ENCODE measurements around the gene COX8A. TPM values are rescaled to one million over a fixed set of nuclear protein-coding genes. Genes with fewer than 3 reads are reported as not detected.

COX8A gene
- total and polyA plus RNA-seq, 9 of the 15 experiments (the other 6 are each of a cell fraction or from before 2014, with no cell fraction given): 274 to 1,206 (median 526) TPM

DNA sequence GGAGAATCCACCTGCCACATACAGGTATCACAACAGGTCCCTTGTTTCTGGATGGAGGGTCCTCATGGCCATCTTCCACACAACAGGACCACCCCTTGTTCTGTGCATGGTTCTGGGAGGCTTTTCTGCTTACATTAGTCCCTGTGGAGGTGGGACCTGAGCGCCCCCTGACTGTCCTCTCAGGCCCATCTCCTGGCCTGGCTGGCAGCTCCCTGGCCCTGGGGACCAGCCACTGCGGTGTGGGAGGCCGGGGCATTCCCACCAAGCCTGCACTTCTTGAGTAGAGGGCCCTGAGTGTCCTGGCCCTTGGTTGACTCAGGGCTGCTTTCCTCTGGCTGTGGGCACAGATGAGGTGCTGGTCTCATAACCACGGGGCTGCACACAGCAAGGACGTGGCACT is 5.0 kb downstream of the COX8A start:
- intact Hi-C loops (cut with micrococcal nuclease): no loop called here
- TF ChIP-seq WHSC1 (IDR thresholded peaks at IDR 0.05; ENCODE audit: low read length) (no peak), RBFOX2 (IDR thresholded peaks at IDR 0.05; ENCODE audit: low read depth, low read length) (peak; percentile 50; the same call in 1 of the 2 replicates), POLR2G (IDR thresholded peaks at IDR 0.05; ENCODE audit: low read depth, low read length) (peak; percentile 49; the same call in 1 of the 2 replicates)

GRCh38 chr11:63985812-63986155 is 11.4 kb downstream of the COX8A start:
- Histone ChIP-seq H3K27me3 (ENCODE audit: control insufficient read depth in 2 of 2, insufficient read depth in 2 of 2, low read length in 2 of 2) (no peaks in the 10 kb centered on the region), H2AFZ (ENCODE audit: low read depth, low read length) (peak overlapping the region; percentile 88), H4K20me1 (replicated peaks; ENCODE audit: control insufficient read depth, insufficient read depth, low read length) (peaks cover 13% of the 10 kb centered on the region; the same call in 1 of the 2 replicates), H3K4me2 (ENCODE audit: insufficient read depth, low read length) (peak overlapping the region; percentile 88), H3K4me1 (replicated peaks in 1 of 2; ENCODE audit: control insufficient read depth in 2 of 2, insufficient read depth in 2 of 2, low read length in 2 of 2) (peaks cover 11 to 41% of the 10 kb centered on the region in 2 experiments; a peak in 4 of 5 replicates), H3K27ac (ENCODE audit: extremely low read depth, low read depth, low read length) (peak overlapping the region; percentile 87; the same call in 2 of the 3 replicates), H3K36me3 (ENCODE audit: control insufficient read depth, insufficient read depth, low read length) (peaks cover 30% of the 10 kb centered on the region; the same call in 2 of the 3 replicates), H3K9me1 (ENCODE audit: control insufficient read depth, insufficient read depth, low read length) (no peaks in the 10 kb centered on the region), H3K79me2 (ENCODE audit: control insufficient read depth, insufficient read depth, low read length) (peaks cover 29% of the 10 kb centered on the region), H3K9ac (ENCODE audit: insufficient read depth in 1 of 2, low read depth in 2 of 2, low read length in 2 of 2) (peak overlapping the region; percentile 88 to 95), H3K4me3 (peak overlapping the region; percentile 99), H3K9me3 (replicated peaks; ENCODE audit: control insufficient read depth, insufficient read depth, low read depth, low read length) (no peaks in the 10 kb centered on the region)
- no peak for FAIRE-seq
- CTCF ChIA-PET (ENCODE audit: low intra/inter-chr PET ratio): no interaction called here
- POLR2A ChIA-PET: interaction anchor here (1.1 to 1.3 kb wide), 3 partner anchors 9 to 12 kb away, joined by 5 to 6 read pairs (median 5); partner anchors contain the start of gene COX8A
- intact Hi-C loops (cut with micrococcal nuclease) (no loop called here), in situ Hi-C loops (cut with MboI) (no loop called here)
- peak; percentile 74 for ATAC-seq
- 6% methylated on average over 18 of the region's 18 CpGs for WGBS (ENCODE audit: insufficient coverage, low coverage, missing lambda C conversion rate)
- BruUV-seq (replicated peaks): no TSS peak
- DNase-seq (ENCODE audit: extremely low read depth in 1 of 4, low spot score in 3 of 4): peak in 3 of 4 experiments; percentile 29 to 62 (median 52)
- TF ChIP-seq CEBPB (tag; IDR thresholded peaks at IDR 0.05) (no peak), SUPT5H (IDR thresholded peaks at IDR 0.05) (no peak), ZNF639 (CRISPR knock-in tag; conservative IDR thresholded peaks at IDR 0.05 in 1 of 2, IDR thresholded peaks at IDR 0.05 in 1 of 2) (0 out of 4 replicates have a peak, but pooled peaks of 1 of the 2 experiments have one; percentile 57), BRF1 (IDR thresholded peaks at IDR 0.05; ENCODE audit: borderline replicate concordance, extremely low read depth, insufficient read length) (no peak), CREB1 (IDR thresholded peaks at IDR 0.05) (no peak), CREB1 (CRISPR knock-in tag; IDR thresholded peaks at IDR 0.05) (no peak), ZBTB9 (CRISPR knock-in tag; IDR thresholded peaks at IDR 0.05) (no peak), ETV5 (CRISPR knock-in tag; IDR thresholded peaks at IDR 0.05; ENCODE audit: low read depth) (no peak), ZNF134 (CRISPR knock-in tag; conservative IDR thresholded peaks at IDR 0.05) (no peak)

More for the DNA sequence above, 5.0 kb downstream of the COX8A start:
- Histone ChIP-seq H3K4me3 (no peak overlapping the region), H2AFZ (ENCODE audit: low read depth, low read length) (no peak overlapping the region), H3K36me3 (ENCODE audit: control insufficient read depth, insufficient read depth, low read length) (peaks cover 29% of the 10 kb centered on the region), H3K79me2 (ENCODE audit: control insufficient read depth, insufficient read depth, low read length) (peaks cover 45% of the 10 kb centered on the region), H4K20me1 (replicated peaks; ENCODE audit: control insufficient read depth, insufficient read depth, low read length) (peaks cover 17% of the 10 kb centered on the region), H3K27me3 (ENCODE audit: control insufficient read depth in 2 of 2, insufficient read depth in 2 of 2, low read length in 2 of 2) (no peaks in the 10 kb centered on the region), H3K27ac (ENCODE audit: extremely low read depth, low read depth, low read length) (no peak overlapping the region), H3K9me1 (ENCODE audit: control insufficient read depth, insufficient read depth, low read length) (no peaks in the 10 kb centered on the region), H3K9ac (ENCODE audit: insufficient read depth in 1 of 2, low read depth in 2 of 2, low read length in 2 of 2) (0 out of 4 replicates have a peak overlapping the region, but pooled peaks of 1 of the 2 experiments have one; percentile 10), H3K9me3 (replicated peaks; ENCODE audit: control insufficient read depth, insufficient read depth, low read depth, low read length) (no peaks in the 10 kb centered on the region), H3K4me2 (ENCODE audit: insufficient read depth, low read length) (no peak overlapping the region), H3K4me1 (replicated peaks in 1 of 2; ENCODE audit: control insufficient read depth in 2 of 2, insufficient read depth in 2 of 2, low read length in 2 of 2) (peaks cover 10 to 32% of the 10 kb centered on the region in 2 experiments; a peak in 4 of 5 replicates)
- ATAC-seq: no peak
- no peak for DNase-seq (ENCODE audit: extremely low read depth in 1 of 4, low spot score in 3 of 4)
- in situ Hi-C loops (cut with MboI): no loop called here
- no peak for FAIRE-seq
- 95% methylated on average over 5 of the region's 5 CpGs for WGBS (ENCODE audit: insufficient coverage, low coverage, missing lambda C conversion rate)
- CTCF ChIA-PET (ENCODE audit: low intra/inter-chr PET ratio): no interaction called here
- BruUV-seq (replicated peaks): no TSS peak
- POLR2A ChIA-PET: interaction anchor here (0.6 to 1.5 kb wide), 4 partner anchors 8 to 62 kb away, joined by 3 to 5 read pairs (median 4); no protein-coding TSS in a partner anchor

All from K562 (cell line).